ENCODE data around the gene FBXO15.

Gene FBXO15

GRCh38 chr18:74110976-74111375 is 36.7 kb downstream of the FBXO15 start:
- DNase-seq, result no peak

- no peak for DNase-seq
These were observed 37.5 kb downstream of the FBXO15 start for GRCh38 chr18:74110149-74110548.

GRCh38 chr18:74108460-74108859 is 39.2 kb downstream of the FBXO15 start:
- DNase-seq, result no peak

GRCh38 chr18:74097803-74098202 is 49.8 kb downstream of the FBXO15 start:
- DNase-seq, result no peak

- DNase-seq, result no peak
These were observed 54.7 kb downstream of the FBXO15 start for GRCh38 chr18:74092922-74093321.

GRCh38 chr18:74084184-74084855 is 63.3 kb downstream of the FBXO15 start:
- DNase-seq, result no peak

GRCh38 chr18:74083557-74083952 is 64.1 kb downstream of the FBXO15 start:
- no peak for DNase-seq

- DNase-seq, result no peak
These were observed 64.7 kb downstream of the FBXO15 start for GRCh38 chr18:74082742-74083556.

- DNase-seq, result no peak
These were observed 65.5 kb downstream of the FBXO15 start for GRCh38 chr18:74081966-74082741.

GRCh38 chr18:74078257-74078656 is 69.4 kb downstream of the FBXO15 start:
- no peak for DNase-seq

- no peak for DNase-seq
These were observed 72.7 kb downstream of the FBXO15 start for GRCh38 chr18:74074668-74075564.

GRCh38 chr18:74073957-74074667 is 73.5 kb downstream of the FBXO15 start:
- no peak for DNase-seq

- DNase-seq, result no peak
These were observed 78.2 kb downstream of the FBXO15 start for GRCh38 chr18:74069178-74070050.

GRCh38 chr18:74068296-74068695 is 79.3 kb downstream of the FBXO15 start:
- DNase-seq, result no peak

- no peak for DNase-seq
These were observed 81.6 kb downstream of the FBXO15 start for GRCh38 chr18:74066018-74066417.

- DNase-seq, result no peak
These were observed 82.3 kb downstream of the FBXO15 start for GRCh38 chr18:74065366-74065765.

- no peak for DNase-seq
These were observed 83.1 kb downstream of the FBXO15 start for GRCh38 chr18:74064510-74064909.

- no peak for DNase-seq
These were observed 84.1 kb downstream of the FBXO15 start for GRCh38 chr18:74063557-74063956.

GRCh38 chr18:74063023-74063422 is 84.6 kb downstream of the FBXO15 start:
- no peak for DNase-seq

GRCh38 chr18:74062037-74062436 is 85.6 kb downstream of the FBXO15 start:
- no peak for DNase-seq

- no peak for DNase-seq
These were observed 87.1 kb downstream of the FBXO15 start for GRCh38 chr18:74060579-74060978.

All from NK-92 treated with Interleukin-12 subunit alpha and Interleukin-12 subunit beta, amount 100 ng/mL, for 24 hours (cell line).